ENCODE results near the gene HK1. TPM values are rescaled to one million over a fixed set of nuclear protein-coding genes. Genes with fewer than 3 reads are reported as not detected.
A peak's percentile ranks its signal among the peaks of the same experiment; 100 is the strongest.

The HK1 gene
- total RNA-seq, 1 experiment from 2014 or later = 219 TPM

- ChIA-PET CTCF (interaction anchor here (0.8 to 1.0 kb wide), 2 partner anchors 20 to 21 kb away, joined by 3 to 5 read pairs; no protein-coding TSS in a partner anchor), POLR2A (no interaction called here)
- no peak for TF ChIP-seq MXD4 (CRISPR knock-in tag; IDR thresholded peaks at IDR 0.05; ENCODE audit: borderline replicate concordance)
- TF ChIP-seq NFATC4 (CRISPR knock-in tag; IDR thresholded peaks at IDR 0.05) = no peak
- no peak for TF ChIP-seq EMX1 (CRISPR knock-in tag; IDR thresholded peaks at IDR 0.05)
- TF ChIP-seq FOXJ3 (CRISPR knock-in tag; IDR thresholded peaks at IDR 0.05; ENCODE audit: borderline replicate concordance) = no peak
- no peak for TF ChIP-seq ZNF138 (CRISPR knock-in tag; conservative IDR thresholded peaks at IDR 0.05)
- TF ChIP-seq SMAD3 (CRISPR knock-in tag; IDR thresholded peaks at IDR 0.05; ENCODE audit: borderline replicate concordance) = no peak
- no peak for TF ChIP-seq ZNF219 (CRISPR knock-in tag; IDR thresholded peaks at IDR 0.05; ENCODE audit: borderline replicate concordance)
- peaks cover 85% of the 10 kb centered on the region for H3K4me1 Mint-ChIP-seq
- H3K27ac Mint-ChIP-seq = peak overlapping the region; percentile 98
- no peak overlapping the region for H3K4me3 Mint-ChIP-seq
- DNase-seq (ENCODE audit: low spot score) = no peak
- H3K27me3 Mint-ChIP-seq (ENCODE audit: low read depth) = no peaks in the 10 kb centered on the region
- H3K9me3 Mint-ChIP-seq = no peaks in the 10 kb centered on the region
- H3K36me3 Mint-ChIP-seq = peaks cover 15% of the 10 kb centered on the region
- no peak for ATAC-seq
Measured at GRCh38 chr10:69338547-69339450, 60.5 kb downstream of the HK1 start.

GRCh38 chr10:69340695-69341094 is 62.4 kb downstream of the HK1 start:
- Mint-ChIP-seq H3K4me3 (no peak overlapping the region), H3K27ac (peak overlapping the region; percentile 91), H3K9me3 (no peaks in the 10 kb centered on the region), H3K36me3 (peaks cover 26% of the 10 kb centered on the region), H3K27me3 (ENCODE audit: low read depth) (no peaks in the 10 kb centered on the region), H3K4me1 (peaks cover 85% of the 10 kb centered on the region)
- ATAC-seq (no peak), DNase-seq (ENCODE audit: low spot score) (no peak)
- TF ChIP-seq AR (CRISPR knock-in tag; IDR thresholded peaks at IDR 0.05) = no peak
- no peak for TF ChIP-seq ATF3 (CRISPR knock-in tag; conservative IDR thresholded peaks at IDR 0.05)
- TF ChIP-seq SOX15 (CRISPR knock-in tag; IDR thresholded peaks at IDR 0.05) = no peak
- TF ChIP-seq ZNF671 (CRISPR knock-in tag; IDR thresholded peaks at IDR 0.05) = 0 out of 2 replicates have a peak, but pooled peaks have one; percentile 26
- ChIA-PET POLR2A (no interaction called here), CTCF (no interaction called here)

GRCh38 chr10:69343905-69344304 is 65.6 kb downstream of the HK1 start:
- H3K27ac Mint-ChIP-seq = peak overlapping the region; percentile 42
- DNase-seq (ENCODE audit: low spot score) (no peak), ATAC-seq (no peak)
- no peaks in the 10 kb centered on the region for H3K9me3 Mint-ChIP-seq
- CTCF ChIA-PET = interaction anchor here (1.4 kb wide), 1 partner anchor 24 kb away, joined by 3 read pairs; no protein-coding TSS in a partner anchor
- no peak overlapping the region for H3K4me3 Mint-ChIP-seq
- peaks cover 86% of the 10 kb centered on the region for H3K4me1 Mint-ChIP-seq
- no peak for TF ChIP-seq MYBL2 (CRISPR knock-in tag; IDR thresholded peaks at IDR 0.05)
- no peak for TF ChIP-seq ZBTB21 (CRISPR knock-in tag; IDR thresholded peaks at IDR 0.05; ENCODE audit: borderline replicate concordance)
- no peak for TF ChIP-seq ZNF263 (CRISPR knock-in tag; IDR thresholded peaks at IDR 0.05; ENCODE audit: low read depth)
- no peak for TF ChIP-seq ZNF121 (CRISPR knock-in tag; IDR thresholded peaks at IDR 0.05)
- TF ChIP-seq FOXK1 (CRISPR knock-in tag; IDR thresholded peaks at IDR 0.05) = no peak
- TF ChIP-seq KAT7 (CRISPR knock-in tag; IDR thresholded peaks at IDR 0.05; ENCODE audit: borderline replicate concordance) = no peak
- TF ChIP-seq ZNF138 (CRISPR knock-in tag; conservative IDR thresholded peaks at IDR 0.05) = no peak
- no peaks in the 10 kb centered on the region for H3K27me3 Mint-ChIP-seq (ENCODE audit: low read depth)
- H3K36me3 Mint-ChIP-seq = peaks cover 30% of the 10 kb centered on the region
- POLR2A ChIA-PET = no interaction called here
